Stimulated activated CD4-positive, alpha-beta T cell treated with anti-CD3 and anti-CD28 coated beads, Interleukin-2, amount 100 ng/mL, for 4 hours (primary cell): Measurements from ENCODE around the gene TAAR8.
"Not testable (repeated sequence)": the region's sequence is repeated elsewhere in the genome, so short reads cannot be mapped to it uniquely, and the experiment has no call there.

Source experiments
- DNase-seq: peaks from one replicate; pipeline ENCODE4 v3.0.0-alpha.2; 2020; ENCODE audit warnings: low read depth

TAAR8 gene

DNA sequence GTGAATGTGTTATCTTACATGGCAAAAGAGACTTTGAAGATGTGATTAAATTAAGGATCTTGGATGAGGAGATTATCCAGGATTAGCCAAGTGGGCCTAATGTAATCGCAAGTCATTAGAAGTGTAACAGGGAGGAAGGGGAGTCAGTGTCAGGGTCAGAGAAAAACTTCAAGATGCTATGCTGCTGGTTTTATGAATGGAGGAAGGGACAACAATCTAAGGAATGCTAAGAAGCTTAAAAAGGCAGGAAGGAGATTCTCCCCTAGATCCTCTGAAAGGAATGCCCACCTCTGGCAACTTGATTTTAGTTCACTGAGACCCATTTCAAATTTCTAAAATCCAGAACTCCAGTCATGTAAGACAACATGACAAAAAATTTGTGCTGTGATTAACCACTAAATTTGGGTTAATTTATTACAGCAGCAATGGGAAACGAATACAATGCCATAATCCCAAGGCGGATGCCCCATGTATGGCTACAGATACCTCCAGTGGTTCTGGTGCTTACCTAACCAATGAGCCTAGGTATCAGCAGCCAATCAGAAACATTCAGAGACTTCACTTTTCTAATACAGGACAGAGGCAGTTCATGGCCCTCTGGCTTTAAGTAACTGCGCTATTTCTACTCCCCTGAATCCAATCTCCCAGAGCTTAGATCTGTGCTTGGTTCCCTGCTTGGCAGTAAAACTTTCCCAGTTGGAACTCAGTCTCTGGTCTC, 3.6 kb upstream of the TAAR8 start:
- DNase-seq, result no peak

DNA sequence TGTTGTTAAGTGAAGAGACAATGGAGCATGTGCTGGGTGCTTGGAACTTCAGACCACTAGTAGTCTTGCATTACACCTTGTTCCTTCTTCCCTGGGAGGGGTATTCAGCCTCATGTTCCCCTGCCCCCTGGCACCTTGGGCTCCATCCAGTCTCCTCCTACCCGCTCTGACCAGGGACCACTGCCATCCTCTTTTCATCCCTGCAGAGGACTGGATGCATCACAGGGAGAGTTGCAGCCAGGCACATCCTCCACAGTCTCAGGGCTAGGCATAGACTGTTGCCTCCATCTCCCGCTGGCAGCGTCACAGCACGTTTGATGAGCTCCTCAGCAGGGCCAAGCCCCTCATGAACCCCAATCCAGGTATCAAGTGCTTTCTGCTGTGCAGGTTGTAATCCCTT, 1.3 kb upstream of the TAAR8 start:
- no peak for DNase-seq

DNA sequence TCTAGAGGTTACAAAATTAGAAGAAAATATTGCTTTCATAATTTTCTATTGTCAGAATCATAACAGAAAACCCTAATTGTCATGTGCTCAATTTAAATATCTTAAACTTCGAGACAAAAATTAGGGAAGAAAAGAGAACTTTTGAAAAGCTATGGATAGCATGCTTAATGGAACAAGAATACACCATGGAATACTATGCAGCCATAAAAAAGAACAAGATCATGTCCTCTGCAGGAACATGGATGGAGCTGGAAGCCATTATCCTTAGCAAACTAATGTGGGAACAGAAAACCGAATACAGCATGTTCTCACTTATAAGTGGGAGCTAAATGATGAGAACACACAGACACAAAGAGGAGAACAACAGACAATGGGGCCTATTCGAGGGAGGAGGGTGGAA, 7.6 kb downstream of the TAAR8 start:
- DNase-seq, result not testable (repeated sequence)

DNA sequence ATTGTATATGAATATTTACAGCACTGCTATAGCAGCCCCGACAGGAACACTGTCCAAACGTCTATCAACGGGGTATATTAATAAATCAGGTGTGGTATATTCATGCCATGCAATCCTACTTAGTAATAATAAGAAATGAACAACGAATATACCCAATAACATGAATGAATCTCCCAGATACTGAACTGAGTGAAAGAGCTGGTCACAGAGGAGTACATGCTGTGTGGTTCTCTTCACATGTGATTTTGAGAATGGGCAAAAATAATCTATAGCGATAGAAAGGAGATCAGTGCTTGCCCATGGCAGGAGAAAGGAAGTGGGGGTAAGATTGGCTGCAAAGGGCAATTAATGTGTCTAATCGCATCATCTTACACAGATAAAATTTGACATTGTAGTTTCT, 13.9 kb downstream of the TAAR8 start:
- no peak for DNase-seq

DNA sequence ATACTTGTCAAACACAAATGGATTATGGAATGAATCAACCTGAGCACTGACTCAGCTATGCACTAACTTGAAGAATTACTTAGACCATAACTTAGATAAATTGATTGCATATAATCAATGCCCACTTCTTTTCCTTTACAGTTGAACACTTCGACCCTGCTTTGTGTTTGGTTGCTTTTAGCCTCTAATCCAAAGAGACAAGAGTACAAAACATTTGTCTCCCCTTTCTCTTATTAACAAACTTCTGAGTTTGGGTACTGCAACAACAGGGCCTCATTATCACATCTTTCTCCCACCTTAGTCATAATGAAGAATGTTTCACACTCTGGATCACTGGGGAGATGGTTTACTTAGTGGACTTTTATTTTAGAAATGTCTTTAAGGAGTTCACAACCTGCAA, 15.1 kb downstream of the TAAR8 start:
- no peak for DNase-seq

DNA sequence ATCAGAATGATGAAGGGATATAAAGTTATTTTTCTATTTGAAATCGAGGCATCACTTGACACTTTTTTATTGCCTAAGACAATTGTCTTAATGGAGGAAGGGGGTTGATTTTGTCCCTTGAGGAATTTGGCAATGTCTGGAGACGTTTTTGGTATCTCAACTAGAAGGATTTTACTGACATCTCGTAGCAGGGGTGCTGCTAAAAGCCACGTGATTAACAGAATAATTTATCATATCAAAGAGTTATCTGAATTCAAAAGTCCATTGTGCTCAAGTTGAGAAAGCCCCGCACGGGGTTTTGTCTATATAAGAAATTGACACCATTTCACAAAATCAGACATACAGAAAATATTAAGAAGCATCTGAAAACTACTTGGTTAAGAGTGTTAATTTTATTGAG, 16.1 kb downstream of the TAAR8 start:
- DNase-seq, result no peak

DNA sequence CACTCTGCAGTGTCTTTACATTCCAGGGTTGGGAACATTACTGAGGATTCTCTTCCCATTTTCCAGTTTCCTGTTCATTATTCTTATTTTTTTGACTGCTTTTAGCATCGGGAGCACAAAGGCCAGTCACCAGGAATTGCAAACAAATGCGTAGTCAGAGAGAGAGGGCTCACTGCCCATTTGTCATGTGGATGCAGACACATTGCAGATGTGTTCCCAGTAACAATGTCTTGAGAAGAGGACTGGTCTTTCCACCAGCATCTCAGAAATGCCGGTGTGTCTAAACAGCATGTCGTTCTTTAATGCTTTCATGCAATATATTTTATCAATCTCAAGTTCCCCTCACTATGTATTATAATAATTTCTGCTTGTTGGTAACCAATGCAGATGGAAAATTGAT, 16.7 kb downstream of the TAAR8 start:
- no peak for DNase-seq

DNA sequence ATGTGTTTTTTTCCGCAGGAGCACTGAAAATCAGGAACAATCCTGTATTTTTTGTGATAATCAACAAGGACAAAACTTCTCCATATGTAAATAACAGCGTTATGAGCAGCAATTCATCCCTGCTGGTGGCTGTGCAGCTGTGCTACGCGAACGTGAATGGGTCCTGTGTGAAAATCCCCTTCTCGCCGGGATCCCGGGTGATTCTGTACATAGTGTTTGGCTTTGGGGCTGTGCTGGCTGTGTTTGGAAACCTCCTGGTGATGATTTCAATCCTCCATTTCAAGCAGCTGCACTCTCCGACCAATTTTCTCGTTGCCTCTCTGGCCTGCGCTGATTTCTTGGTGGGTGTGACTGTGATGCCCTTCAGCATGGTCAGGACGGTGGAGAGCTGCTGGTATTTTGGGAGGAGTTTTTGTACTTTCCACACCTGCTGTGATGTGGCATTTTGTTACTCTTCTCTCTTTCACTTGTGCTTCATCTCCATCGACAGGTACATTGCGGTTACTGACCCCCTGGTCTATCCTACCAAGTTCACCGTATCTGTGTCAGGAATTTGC, 17.8 kb downstream of the TAAR8 start, which contains the start of gene TAAR6:
TSS of gene TAAR6 (plus strand) at position 102 of the 557 bp plus-strand sequence. CDS start at position 102, 0 bp downstream.
- no peak for DNase-seq

DNA sequence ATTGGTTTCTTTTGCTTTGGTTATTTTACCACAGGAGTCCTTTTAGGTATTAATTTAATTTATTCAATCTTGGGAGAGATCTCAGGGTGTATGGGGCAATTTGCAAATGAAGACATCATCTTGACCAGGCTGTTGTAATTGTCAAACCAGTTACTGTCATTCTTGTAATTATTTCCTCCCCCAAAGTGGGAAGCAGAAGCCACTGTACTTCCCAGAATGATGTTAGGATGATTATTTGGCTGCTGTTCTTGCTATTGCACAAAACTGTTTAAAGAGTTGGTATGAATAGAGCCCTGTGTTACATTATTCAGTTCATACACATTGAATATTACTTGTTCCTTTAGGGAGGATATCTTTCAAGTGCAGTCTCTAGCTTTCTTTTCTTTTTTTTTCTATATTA, 19.3 kb downstream of the TAAR8 start:
- no peak for DNase-seq

DNA sequence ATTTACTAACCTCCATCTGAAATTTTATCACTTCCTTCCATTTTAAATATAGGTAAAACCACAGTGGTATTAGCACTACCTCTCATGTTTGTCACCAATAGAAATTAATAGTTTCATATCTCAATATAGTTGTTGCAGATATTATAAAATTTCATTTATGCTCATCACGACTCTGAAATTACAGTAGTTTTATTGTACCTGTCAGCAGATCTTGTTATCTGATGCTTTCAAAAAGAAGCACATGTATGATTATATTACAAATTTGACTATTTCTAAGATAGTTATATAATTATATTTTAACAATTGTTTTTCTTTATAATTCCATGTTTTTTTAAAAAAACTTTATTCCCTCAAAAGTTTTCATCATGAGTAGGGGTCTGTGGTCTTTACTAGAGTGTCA, 32.2 kb downstream of the TAAR8 start:
- no peak for DNase-seq

DNA sequence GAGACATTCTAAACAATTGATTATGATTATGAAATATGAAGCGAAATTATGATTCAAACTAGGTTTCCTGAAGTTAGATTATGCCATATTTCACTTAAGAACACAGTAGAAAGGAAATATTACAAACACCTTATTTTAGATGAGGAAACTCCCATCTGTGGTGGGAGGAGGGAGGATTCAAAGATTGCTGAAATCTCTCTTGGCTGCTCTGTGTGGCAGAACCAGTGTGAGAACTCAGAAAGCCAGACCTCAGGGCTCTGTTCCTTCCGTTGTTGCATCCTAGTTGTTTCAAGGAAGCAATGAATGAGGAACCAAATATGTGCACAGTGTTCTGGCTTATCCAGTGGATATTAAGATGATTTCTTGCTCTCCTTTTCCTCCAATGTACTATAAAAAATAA, 35.0 kb downstream of the TAAR8 start:
- no peak for DNase-seq

DNA sequence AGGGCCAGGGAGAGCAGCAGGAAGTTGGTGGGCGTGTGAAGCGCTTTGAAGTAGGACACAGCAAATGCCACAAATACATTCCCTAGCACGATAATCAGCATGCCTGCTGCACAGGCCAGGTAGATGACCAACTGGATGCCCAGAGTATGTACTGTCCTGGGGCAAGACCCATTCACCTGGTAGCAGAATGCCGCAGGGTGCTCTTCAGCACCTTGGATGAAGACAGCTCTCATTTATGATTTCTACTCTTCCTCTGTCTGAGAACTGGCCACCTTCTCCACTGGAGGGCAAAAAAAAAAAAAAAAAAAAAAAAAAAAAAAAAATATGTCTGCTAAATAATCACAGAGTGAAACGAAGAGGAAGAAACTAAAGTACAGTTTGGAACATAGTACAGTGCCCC, 37.0 kb downstream of the TAAR8 start, which contains the start of gene TAAR5:
TSS of gene TAAR5 (minus strand) at position 288 of the 400 bp plus-strand sequence. CDS start at position 233, 55 bp downstream.
- no peak for DNase-seq

DNA sequence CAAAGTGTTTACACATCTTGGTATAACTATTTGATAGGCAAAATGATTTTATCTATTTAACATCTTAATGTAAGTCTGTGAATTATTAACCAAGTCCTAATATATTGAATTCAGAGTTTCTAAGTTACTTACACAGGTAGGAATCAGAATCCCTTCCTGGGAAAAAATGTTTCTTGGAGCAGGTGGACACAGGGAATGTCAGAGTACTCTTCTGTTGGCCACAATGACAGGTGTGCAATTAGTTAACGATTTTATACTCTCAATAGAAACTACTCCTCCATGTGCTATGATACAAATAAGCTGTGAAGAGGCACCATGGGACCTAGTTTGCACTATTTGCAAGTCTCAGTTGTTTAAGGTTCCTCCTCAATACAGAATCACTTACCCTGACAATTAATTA, 37.9 kb downstream of the TAAR8 start:
- no peak for DNase-seq

DNA sequence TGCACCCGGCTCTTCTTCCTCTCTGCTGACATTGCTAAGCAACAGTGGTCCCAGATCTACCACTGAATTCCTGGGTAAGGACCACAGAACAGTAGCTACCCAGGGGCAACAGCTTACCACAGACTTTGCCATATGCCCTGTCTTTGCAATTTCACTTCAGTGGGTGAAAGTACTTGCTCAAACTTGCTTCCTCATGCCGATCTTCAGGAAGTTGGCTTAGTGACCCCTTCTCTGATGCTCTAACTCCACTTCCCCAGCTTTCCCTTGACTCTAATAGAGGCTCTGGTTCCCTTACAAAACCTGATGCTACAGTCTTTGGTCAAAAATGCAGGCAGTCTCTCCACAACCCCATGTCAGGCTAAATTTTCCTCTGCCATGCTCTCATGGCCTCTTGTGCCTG, 40.4 kb downstream of the TAAR8 start:
- DNase-seq, result no peak

DNA sequence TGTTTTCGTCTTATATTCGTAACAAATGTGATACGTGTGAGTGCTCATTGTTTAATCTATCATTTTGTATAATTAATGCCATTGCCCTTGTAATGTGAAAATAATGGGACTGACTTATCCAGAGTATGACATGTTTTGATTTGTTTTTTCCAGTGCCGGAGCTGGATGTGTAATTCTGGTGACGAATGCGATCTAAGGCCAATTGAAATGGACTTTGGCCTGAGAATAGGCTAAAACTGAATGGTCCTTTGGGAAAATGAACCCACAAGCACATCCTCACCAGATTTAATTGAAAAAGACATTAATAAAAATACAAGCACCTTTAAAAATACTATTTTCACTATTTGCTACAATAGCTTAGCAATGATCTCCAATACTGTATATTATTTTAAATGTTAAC, 43.7 kb downstream of the TAAR8 start:
- DNase-seq, result no peak

DNA sequence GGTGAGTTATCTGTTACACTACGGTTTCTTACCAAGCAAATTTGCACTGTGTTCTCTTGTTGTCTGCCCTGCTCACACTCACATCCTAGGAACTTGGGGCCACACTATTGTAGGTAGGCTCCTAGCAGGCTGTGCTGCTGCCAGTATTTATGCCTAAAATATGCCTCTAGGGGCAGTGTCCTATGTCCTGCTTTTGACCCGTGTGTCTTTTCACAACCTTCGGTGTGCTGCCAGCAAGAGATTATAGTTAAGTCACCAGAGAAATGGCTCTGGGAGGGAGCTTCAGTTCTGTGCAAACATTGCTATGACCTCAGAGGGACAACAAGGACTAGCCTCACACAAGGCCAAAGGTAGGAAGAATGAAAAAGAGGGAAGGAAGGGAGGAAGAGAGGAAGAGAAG, 46.0 kb downstream of the TAAR8 start:
- DNase-seq, result no peak

DNA sequence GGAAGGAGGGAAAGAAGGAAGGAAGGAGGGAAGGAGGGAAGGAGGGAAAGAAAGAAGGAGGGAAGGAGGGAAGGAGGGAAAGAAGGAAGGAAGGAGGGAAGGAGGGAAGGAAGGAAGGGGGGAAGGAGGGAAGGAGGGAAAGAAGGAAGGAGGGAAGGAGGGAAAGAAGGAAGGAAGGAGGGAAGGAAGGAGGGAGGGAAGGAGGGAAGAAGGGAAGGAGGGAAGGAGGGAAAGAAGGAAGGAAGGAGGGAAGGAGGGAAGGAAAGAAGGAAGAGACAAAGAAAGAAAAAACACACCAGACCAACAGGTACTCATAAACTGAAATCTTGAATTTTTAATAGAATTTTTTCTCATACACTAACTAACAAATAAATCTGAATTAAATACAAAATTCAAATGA, 48.4 kb downstream of the TAAR8 start:
- not testable (repeated sequence) for DNase-seq
